ENCODE data around the gene USP9X. TPM values are rescaled to one million over a fixed set of nuclear protein-coding genes. Genes with fewer than 3 reads are reported as not detected.
"Not testable (repeated sequence)": the region's sequence is repeated elsewhere in the genome, so short reads cannot be mapped to it uniquely, and the experiment has no call there.

Gene USP9X
- polyA plus RNA-seq, 1 of the 3 experiments (the other 2 are of a cell fraction), result 13.2 TPM

DNA sequence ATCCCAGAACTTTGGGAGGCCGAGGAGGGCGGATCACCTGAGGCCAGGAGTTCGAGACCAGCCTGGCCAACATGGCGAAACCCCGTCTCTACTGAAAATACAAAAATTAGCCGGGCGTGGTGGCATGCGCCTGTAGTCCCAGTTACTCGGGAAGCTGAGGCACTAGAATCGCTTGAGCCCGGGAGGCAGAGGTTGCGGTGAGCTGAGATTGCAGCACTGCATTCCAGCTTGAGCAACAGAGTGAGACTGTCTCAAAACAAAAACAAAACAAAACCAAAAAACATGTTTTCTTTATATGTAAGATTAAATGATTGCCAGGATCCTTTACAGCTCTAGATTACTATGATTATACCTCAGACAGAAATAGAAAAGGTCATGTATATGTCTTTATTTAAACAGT lies 66.5 kb downstream of the USP9X start:
- POLR2A ChIA-PET, result not testable (repeated sequence)
- CTCF ChIA-PET, result interaction anchor here (1.0 kb wide), 3 partner anchors 13 to 500 kb away, joined by 3 to 9 read pairs (median 3); no protein-coding TSS in a partner anchor

DNA sequence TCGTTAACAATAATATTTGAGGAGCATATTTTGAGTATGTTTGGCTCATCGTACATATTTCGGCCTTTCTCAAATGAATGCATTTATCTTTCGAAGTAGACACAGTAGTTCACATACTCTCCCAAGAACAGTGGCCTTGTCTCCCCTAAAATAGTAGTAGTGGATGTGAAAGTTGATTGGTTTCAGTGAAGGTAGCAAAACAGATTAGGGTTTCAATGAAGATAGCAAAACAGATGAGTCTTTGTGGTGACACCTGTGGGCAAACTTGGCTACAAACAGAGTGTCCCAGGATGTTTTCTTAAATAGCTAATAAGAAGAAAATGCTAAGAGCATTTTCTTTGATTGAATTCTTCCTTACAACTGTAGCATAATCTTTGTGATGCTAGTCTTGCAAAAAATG lies 67.0 kb downstream of the USP9X start:
- POLR2A ChIA-PET, result no interaction called here
- no peak overlapping the region for H3K4me3 ChIP-seq (ENCODE audit: low read depth in 2 of 2, low read length in 1 of 2)
- no peak overlapping the region for H2AFZ ChIP-seq (ENCODE audit: low read depth)
- H3K9me3 ChIP-seq, result no peaks in the 10 kb centered on the region
- CTCF ChIA-PET, result interaction anchor here (0.7 to 1.0 kb wide), 4 partner anchors 14 to 501 kb away, joined by 3 to 9 read pairs (median 3); no protein-coding TSS in a partner anchor
- H3K4me1 ChIP-seq (ENCODE audit: control insufficient read depth in 1 of 2, insufficient read depth in 2 of 2, low read depth in 1 of 2, low read length in 1 of 2), result peaks cover 0 to 13% of the 10 kb centered on the region in 2 experiments; a peak in 1 of 4 replicates
- no peaks in the 10 kb centered on the region for H4K20me1 ChIP-seq (ENCODE audit: insufficient read depth)
- H3K9ac ChIP-seq, result no peak overlapping the region
- H3K79me2 ChIP-seq (ENCODE audit: insufficient read depth), result peaks cover 13% of the 10 kb centered on the region; the same call in 1 of the 2 replicates
- TF ChIP-seq ELF1 (IDR thresholded peaks at IDR 0.05) (no peak), CHD2 (IDR thresholded peaks at IDR 0.05; ENCODE audit: low read length, partially characterized antibody) (no peak), NRF1 (IDR thresholded peaks at IDR 0.05; ENCODE audit: low read depth, low read length) (no peak), EP300 (IDR thresholded peaks at IDR 0.05; ENCODE audit: borderline replicate concordance in 1 of 2, low read depth in 1 of 2, low read length in 1 of 2) (no peak), NFIC (IDR thresholded peaks at IDR 0.05; ENCODE audit: borderline replicate concordance) (no peak), GABPA (IDR thresholded peaks at IDR 0.05; ENCODE audit: low read depth) (no peak), FOSL2 (IDR thresholded peaks at IDR 0.05; ENCODE audit: borderline replicate concordance, low read depth) (no peak), FOXJ3 (CRISPR knock-in tag; IDR thresholded peaks at IDR 0.05) (no peak)
- TF ChIP-seq, protein P1, sequence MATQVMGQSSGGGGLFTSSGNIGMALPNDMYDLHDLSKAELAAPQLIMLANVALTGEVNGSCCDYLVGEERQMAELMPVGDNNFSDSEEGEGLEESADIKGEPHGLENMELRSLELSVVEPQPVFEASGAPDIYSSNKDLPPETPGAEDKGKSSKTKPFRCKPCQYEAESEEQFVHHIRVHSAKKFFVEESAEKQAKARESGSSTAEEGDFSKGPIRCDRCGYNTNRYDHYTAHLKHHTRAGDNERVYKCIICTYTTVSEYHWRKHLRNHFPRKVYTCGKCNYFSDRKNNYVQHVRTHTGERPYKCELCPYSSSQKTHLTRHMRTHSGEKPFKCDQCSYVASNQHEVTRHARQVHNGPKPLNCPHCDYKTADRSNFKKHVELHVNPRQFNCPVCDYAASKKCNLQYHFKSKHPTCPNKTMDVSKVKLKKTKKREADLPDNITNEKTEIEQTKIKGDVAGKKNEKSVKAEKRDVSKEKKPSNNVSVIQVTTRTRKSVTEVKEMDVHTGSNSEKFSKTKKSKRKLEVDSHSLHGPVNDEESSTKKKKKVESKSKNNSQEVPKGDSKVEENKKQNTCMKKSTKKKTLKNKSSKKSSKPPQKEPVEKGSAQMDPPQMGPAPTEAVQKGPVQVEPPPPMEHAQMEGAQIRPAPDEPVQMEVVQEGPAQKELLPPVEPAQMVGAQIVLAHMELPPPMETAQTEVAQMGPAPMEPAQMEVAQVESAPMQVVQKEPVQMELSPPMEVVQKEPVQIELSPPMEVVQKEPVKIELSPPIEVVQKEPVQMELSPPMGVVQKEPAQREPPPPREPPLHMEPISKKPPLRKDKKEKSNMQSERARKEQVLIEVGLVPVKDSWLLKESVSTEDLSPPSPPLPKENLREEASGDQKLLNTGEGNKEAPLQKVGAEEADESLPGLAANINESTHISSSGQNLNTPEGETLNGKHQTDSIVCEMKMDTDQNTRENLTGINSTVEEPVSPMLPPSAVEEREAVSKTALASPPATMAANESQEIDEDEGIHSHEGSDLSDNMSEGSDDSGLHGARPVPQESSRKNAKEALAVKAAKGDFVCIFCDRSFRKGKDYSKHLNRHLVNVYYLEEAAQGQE (IDR thresholded peaks at IDR 0.05; ENCODE audit: low read depth, low read length), result no peak
- peaks cover 79 to 86% of the 10 kb centered on the region in 2 experiments for H3K36me3 ChIP-seq (replicated peaks in 1 of 2; ENCODE audit: control insufficient read depth in 1 of 2, insufficient read depth in 2 of 2, low read length in 1 of 2)
- no peak for DNase-seq
- H3K27ac ChIP-seq (ENCODE audit: low read depth in 2 of 2, low read length in 1 of 2), result no peak overlapping the region
- H3F3A ChIP-seq (replicated peaks; ENCODE audit: insufficient read depth), result peaks cover 21% of the 10 kb centered on the region
- no peaks in the 10 kb centered on the region for H3K9me2 ChIP-seq
- no peak overlapping the region for H3K4me2 ChIP-seq
- WGBS (ENCODE audit: low lambda C conversion rate), result 94% methylated on average over 4 of the region's 4 CpGs
- no peaks in the 10 kb centered on the region for H3K27me3 ChIP-seq (ENCODE audit: insufficient read depth)

More for the DNA sequence above, 66.5 kb downstream of the USP9X start:
- not testable (repeated sequence) for H3K9me2 ChIP-seq; H3K4me3 ChIP-seq (ENCODE audit: low read depth in 2 of 2, low read length in 1 of 2); H3K9me3 ChIP-seq; H3K9ac ChIP-seq; H3K27me3 ChIP-seq (ENCODE audit: insufficient read depth); H3K27ac ChIP-seq (ENCODE audit: low read depth in 2 of 2, low read length in 1 of 2); H2AFZ ChIP-seq (ENCODE audit: low read depth); H4K20me1 ChIP-seq (ENCODE audit: insufficient read depth); DNase-seq; H3K4me2 ChIP-seq
- Histone ChIP-seq H3K36me3 (replicated peaks in 1 of 2; ENCODE audit: control insufficient read depth in 1 of 2, insufficient read depth in 2 of 2, low read length in 1 of 2) (peaks cover 78 to 87% of the 10 kb centered on the region in 2 experiments), H3K79me2 (ENCODE audit: insufficient read depth) (peaks cover 18% of the 10 kb centered on the region; the same call in 1 of the 2 replicates), H3K4me1 (ENCODE audit: control insufficient read depth in 1 of 2, insufficient read depth in 2 of 2, low read depth in 1 of 2, low read length in 1 of 2) (peaks cover 0 to 13% of the 10 kb centered on the region in 2 experiments; a peak in 1 of 4 replicates), H3F3A (replicated peaks; ENCODE audit: insufficient read depth) (peaks cover 23% of the 10 kb centered on the region)
- 99% methylated on average over 12 of the region's 12 CpGs for WGBS (ENCODE audit: low lambda C conversion rate)

Data from SK-N-SH (cell line).